Heart left ventricle (tissue), 16 donors: ENCODE results near the gene SEM1. TPM values are rescaled to one million over a fixed set of nuclear protein-coding genes. Genes with fewer than 3 reads are reported as not detected.
A peak's percentile ranks its signal among the peaks of the same experiment; 100 is the strongest.

Experiments
- ATAC-seq, 4 donors: fragments of 200-7000 bp; cut with Tn5 transposase; one replicate each; pipeline ENCODE4 v1.9.1; 2020 to 2022; ENCODE audit warnings: moderate library complexity in 4 of 4, mild to moderate bottlenecking in 3 of 4, moderate number of reproducible peaks in 1 of 4
- DNase-seq, 5 donors: peaks; one replicate each; pipeline ENCODE4 v3.0.0-alpha.2; 2020
- H3K27ac ChIP-seq, 12 donors: fragments of 200-600 bp; sonication (generic) in 4 of 12; one replicate each; pipeline versions ENCODE4 v1.5.0 to v1.8.0; 2016 to 2022; ENCODE audit warnings: mild to moderate bottlenecking in 2 of 12
- H3K27me3 ChIP-seq, 9 donors: fragments of 200-600 bp; sonication (generic) in 2 of 9; one replicate each; pipeline versions ENCODE4 v1.5.1 to v1.8.0; 2016 to 2022; ENCODE audit warnings: mild to moderate bottlenecking in 3 of 9
- H3K36me3 ChIP-seq, 9 donors: fragments of 200-600 bp; sonication (generic) in 2 of 9; one replicate each; pipeline versions ENCODE4 v1.5.0 to v1.8.0; 2018 to 2022; ENCODE audit warnings: mild to moderate bottlenecking in 2 of 9
- H3K4me1 ChIP-seq, 12 donors: fragments of 200-600 bp; sonication (generic) in 4 of 12; one replicate each; pipeline versions ENCODE4 v1.5.0 to v1.8.0; 2016 to 2022; ENCODE audit warnings: mild to moderate bottlenecking in 3 of 12
- H3K4me3 ChIP-seq, 12 donors: fragments of 200-600 bp; sonication (generic) in 4 of 12; one replicate each; pipeline versions ENCODE4 v1.5.0 to v1.8.0; 2017 to 2022; ENCODE audit warnings: mild to moderate bottlenecking in 9 of 12, moderate library complexity in 4 of 12
- H3K9me3 ChIP-seq, 12 donors: fragments of 200-600 bp; sonication (generic) in 4 of 12; one replicate each; pipeline versions ENCODE4 v1.5.0 to v1.8.0; 2016 to 2022; ENCODE audit warnings: mild to moderate bottlenecking in 1 of 12
- CTCF ChIP-seq, 12 donors: fragments of 200-600 bp; sonication (generic) in 4 of 12; IDR thresholded peaks; one replicate each; pipeline versions ENCODE4 v1.5.0 to v1.8.0; 2018 to 2022; ENCODE audit warnings: antibody characterized with exemption in 12 of 12, mild to moderate bottlenecking in 5 of 12
- POLR2A ChIP-seq, 2 donors: fragments of 450-650 bp; IDR thresholded peaks; one replicate each; pipeline ENCODE4 v1.6.1; 2017; ENCODE audit warnings: antibody characterized with exemption in 2 of 2, mild to moderate bottlenecking in 2 of 2, moderate library complexity in 2 of 2
- WGBS, 4 donors: extraction: QIAGEN DNeasy Blood & Tissue Kit in 2 of 4; methylation state at CpG; one replicate each; pipeline versions ENCODE4 v1.1.5 to v1.1.7; 2013 to 2018; 5-methylcytosine and 5-hydroxymethylcytosine counted together
- intact Hi-C, 10 donors: fragments of 100-400 bp; cut with DNase I; formaldehyde crosslinking; loops; one replicate each; pipeline versions ENCODE4 v1.11.1 to v1.14.2; 2022
- polyA plus RNA-seq, 2 donors: library from polyadenylated mRNA; stranded (reverse); fragments of 200-250 nt; gene quantifications; one replicate each; pipeline ENCODE4 v1.2.3, GENCODE V29; 2013
- total RNA-seq, 9 donors: library from RNA; depleted of rRNA in 2 of 9; stranded (reverse); fragments of >200 nt in 2 of 9; fragmentation: NEBNext Ultra II Directional in 3 of 9; extraction: Animal tissue kit (Norgen Biotek cat#: 25700) in 3 of 9; gene quantifications; one replicate each; pipeline versions ENCODE4 v1.1.0 to v1.2.4, GENCODE V29; 2016 to 2023
- donor health status: ischemic (EF 13 %, LVEDD 7.1; RV severe dilation, severe dysfunction).
- donor health status: healthy with polysubstance abuse.
- donor health status: DM: no; HTN: yes; CAD: no.
- donor health status: DM: no; HTN: no; CAD: no.
- donor health status: ischemic (EF 25% LVEDD 6.9; RV normal size, moderate dysfunction).
- donor health status: ischemic (EF 25% LVEDD 5.7; RV mildly dilated, moderate dysfunction).
- donor health status: healthy.
- donor health status: DM: yes; HTN: yes; CAD: no.
- donor health status: ischemic (EF 35%, LVEDD 5.7; RV mildly dilated, moderate dysfunction).
- donor health status: nonischemic (EF 11% LVEDD 7.7; RV severe dilation, severe dysfunction).
- donor health status: DM: yes; HTN: yes; CAD: no.
- donor health status: PGD.
- donor health status: ischemic (EF 29% LVEDD 5.4; RV normal size, mild dysfunction).
- donor health status: nonischemic (EF 23%, LVEDD 6.1; RV moderate dilation, normal function).

The SEM1 gene
- total and polyA plus RNA-seq, 11 donors, result 25.5 to 157 (median 44.1) TPM

- H3K4me3 ChIP-seq, result no peak overlapping the region
- ATAC-seq (no peak), DNase-seq (no peak)
- 53 to 63% (median 60%) methylated on average over 3 of the region's 3 CpGs for WGBS, 4 donors
- peaks cover 0 to 28% (median 4%) of the 10 kb centered on the region in 9 donors for H3K27me3 ChIP-seq
- H3K27ac ChIP-seq, result no peak overlapping the region
- no peak for TF ChIP-seq POLR2A (IDR thresholded peaks at IDR 0.05)
- TF ChIP-seq CTCF (IDR thresholded peaks at IDR 0.05), result no peak
- no peaks in the 10 kb centered on the region for H3K4me1 ChIP-seq
- no peaks in the 10 kb centered on the region for H3K36me3 ChIP-seq
- H3K9me3 ChIP-seq, result peaks cover 0 to 2% (median 0%) of the 10 kb centered on the region in 12 donors
- intact Hi-C loops, result loop anchor here in 1 of 10 donors (10.0 kb wide), 1 partner anchor 306 kb away; the partner anchor contains the start of gene DLX5
These were observed 8.7 kb upstream of the SEM1 start for GRCh38 chr7:96718107-96719003.

GRCh38 chr7:96713037-96713436 is 3.4 kb upstream of the SEM1 start:
- H3K9me3 ChIP-seq, result peaks cover 0 to 8% (median 0%) of the 10 kb centered on the region in 12 donors
- ATAC-seq, result no peak
- WGBS, 4 donors, result 73 to 83% (median 82%) methylated on average over 3 of the region's 3 CpGs
- intact Hi-C loops, result loop anchor here in 1 of 10 donors (10.0 kb wide), 1 partner anchor 312 kb away; the partner anchor contains the start of gene DLX5
- H3K4me3 ChIP-seq, result no peak overlapping the region
- peaks cover 0 to 12% (median 0%) of the 10 kb centered on the region in 9 donors for H3K27me3 ChIP-seq
- no peaks in the 10 kb centered on the region for H3K36me3 ChIP-seq
- no peak overlapping the region for H3K27ac ChIP-seq
- DNase-seq, result no peak
- no peak for TF ChIP-seq POLR2A (IDR thresholded peaks at IDR 0.05)
- TF ChIP-seq CTCF (IDR thresholded peaks at IDR 0.05), result no peak
- H3K4me1 ChIP-seq, result peaks cover 6 to 16% (median 10%) of the 10 kb centered on the region in 12 donors

- Histone ChIP-seq H3K4me1 (peaks cover 6 to 25% (median 22%) of the 10 kb centered on the region in 12 donors), H3K9me3 (peaks cover 0 to 8% (median 0%) of the 10 kb centered on the region in 12 donors), H3K27ac (no peak overlapping the region), H3K36me3 (peaks cover 0 to 11% (median 5%) of the 10 kb centered on the region in 9 donors), H3K4me3 (no peak overlapping the region), H3K27me3 (peaks cover 0 to 1% (median 0%) of the 10 kb centered on the region in 9 donors)
- TF ChIP-seq POLR2A (IDR thresholded peaks at IDR 0.05), result no peak
- TF ChIP-seq CTCF (IDR thresholded peaks at IDR 0.05), result no peak
- 96 to 100% (median 98%) methylated on average over 2 of the region's 2 CpGs for WGBS, 4 donors
- ATAC-seq (no peak), DNase-seq (no peak)
- intact Hi-C loops, result loop anchor here in 1 of 10 donors (10.0 kb wide), 1 partner anchor 314 kb away; the partner anchor contains the start of gene DLX5
These were observed 898 bp upstream of the SEM1 start for GRCh38 chr7:96710544-96710943.

GRCh38 chr7:96708872-96709271 is 774 bp downstream of the SEM1 start:
- H3K9me3 ChIP-seq, result peaks cover 0 to 8% (median 0%) of the 10 kb centered on the region in 12 donors
- TF ChIP-seq CTCF (IDR thresholded peaks at IDR 0.05) (no peak), POLR2A (IDR thresholded peaks at IDR 0.05) (no peak)
- intact Hi-C loops, result loop anchor here in 4 of 10 donors (5.0 to 10.0 kb wide), 3 partner anchors 294 to 387 kb away; partner anchors contain the start of gene SLC25A13 (in 4 of the 4)
- WGBS, 4 donors, result 45 to 57% (median 52%) methylated on average over 5 of the region's 5 CpGs
- H3K4me1 ChIP-seq, result peaks cover 6 to 32% (median 23%) of the 10 kb centered on the region in 12 donors
- peak overlapping the region in 9 of 12 donors; percentile 84 to 93 (median 90) for H3K27ac ChIP-seq
- H3K27me3 ChIP-seq, result no peaks in the 10 kb centered on the region
- DNase-seq (no peak), ATAC-seq (no peak)
- peak overlapping the region; percentile 61 to 99 (median 90) for H3K4me3 ChIP-seq
- peaks cover 0 to 22% (median 14%) of the 10 kb centered on the region in 9 donors for H3K36me3 ChIP-seq
